ENCODE data around the gene CFAP100.

- no peak for TF ChIP-seq EZH2 (IDR thresholded peaks at IDR 0.05; ENCODE audit: low read length, unreplicated experiment)
- TF ChIP-seq CTCF (conservative IDR thresholded peaks at IDR 0.05; ENCODE audit: low read depth, low read length) = no peak
- no peak for TF ChIP-seq EZH2phosphoT487 (IDR thresholded peaks at IDR 0.05; ENCODE audit: borderline replicate concordance, low read length)
These were observed 16.4 kb upstream of the CFAP100 start for GRCh38 chr3:126378341-126378751.

Measured in PC-3 (cell line).